ENCODE data around the gene YARS1.

Gene YARS1

GRCh38 chr1:32775640-32776337 is 41.4 kb downstream of the YARS1 start:
- DNase-seq = no peak

GRCh38 chr1:32774950-32775634 is 42.1 kb downstream of the YARS1 start:
- DNase-seq = no peak

GRCh38 chr1:32774464-32774808 is 42.7 kb downstream of the YARS1 start:
- DNase-seq = no peak

- no peak for DNase-seq
Measured at GRCh38 chr1:32773764-32774463, 43.2 kb downstream of the YARS1 start.

- DNase-seq = peak; percentile 29
Measured at GRCh38 chr1:32773018-32773763, 44.0 kb downstream of the YARS1 start.

GRCh38 chr1:32772281-32773017 is 44.7 kb downstream of the YARS1 start:
- no peak for DNase-seq

- no peak for DNase-seq
Measured at GRCh38 chr1:32771561-32772280, 45.4 kb downstream of the YARS1 start.

GRCh38 chr1:32770741-32771548 is 46.2 kb downstream of the YARS1 start:
- DNase-seq = no peak

GRCh38 chr1:32770221-32770731 is 46.9 kb downstream of the YARS1 start:
- DNase-seq = no peak

- DNase-seq = no peak
Measured at GRCh38 chr1:32769524-32770220, 47.5 kb downstream of the YARS1 start.

GRCh38 chr1:32768110-32768850 is 48.9 kb downstream of the YARS1 start:
- DNase-seq = no peak

- DNase-seq = no peak
Measured at GRCh38 chr1:32767641-32768040, 49.5 kb downstream of the YARS1 start.

GRCh38 chr1:32767156-32767555 is 50.0 kb downstream of the YARS1 start:
- no peak for DNase-seq

- DNase-seq = no peak
Measured at GRCh38 chr1:32766328-32766972, 50.7 kb downstream of the YARS1 start.

- no peak for DNase-seq
Measured at GRCh38 chr1:32765570-32766327, 51.4 kb downstream of the YARS1 start.

- DNase-seq = no peak
Measured at GRCh38 chr1:32764826-32765569, 52.2 kb downstream of the YARS1 start.

GRCh38 chr1:32763221-32763620 is 53.9 kb downstream of the YARS1 start:
- DNase-seq = no peak

Measured in MV-4-11 (cell line).